K562 (cell line): ENCODE results near the gene SLK.

ENCODE experiments used
- CHAMP1 ChIP-seq: fragments of 450-650 bp; IDR thresholded peaks from 2 replicates; pipeline ENCODE4 v1.6.1; 2016; ENCODE audit warnings: mild to moderate bottlenecking
- CTCF ChIP-seq, 3 experiments: IDR thresholded peaks in 2 of 3; conservative IDR thresholded peaks in 1 of 3; 2 replicates each; pipeline ENCODE4 v1.5.1; 2011 to 2012; ENCODE audit warnings: low read length in 3 of 3, mild to moderate bottlenecking in 3 of 3, control low read depth in 2 of 3, improper control_type of control experiment in 1 of 3, inconsistent platforms in 1 of 3, low read depth in 1 of 3, mixed read lengths in 1 of 3, moderate library complexity in 1 of 3; ENCODE audit not compliant: insufficient read depth in 2 of 3
- ELF2 ChIP-seq: fragments of 250-450 bp; sonication (Bioruptor Pico); IDR thresholded peaks from 2 replicates; pipeline ENCODE4 v1.5.0; 2021; ENCODE audit warnings: mild to moderate bottlenecking
- EZH2 ChIP-seq: IDR thresholded peaks from 2 replicates; pipeline ENCODE4 v1.6.1; 2012; ENCODE audit warnings: low read depth, mild to moderate bottlenecking, inconsistent platforms, low read length, borderline replicate concordance
- FOXK2 ChIP-seq, 2 experiments: fragments of 450-650 bp; IDR thresholded peaks in 1 of 2; conservative IDR thresholded peaks in 1 of 2; 2 replicates each; pipeline ENCODE4 v1.6.1; 2016; ENCODE audit warnings: low read depth in 2 of 2, mild to moderate bottlenecking in 1 of 2
- MAFK ChIP-seq: IDR thresholded peaks from 2 replicates; pipeline ENCODE4 v1.6.1; 2011; ENCODE audit warnings: low read length, improper control_type of control experiment
- MAX ChIP-seq: sonication (generic); formaldehyde crosslinking; IDR thresholded peaks from 2 replicates; pipeline ENCODE4 v1.9.0; 2022; ENCODE audit warnings: mild to moderate bottlenecking, missing genetic modification reagents
- PATZ1 ChIP-seq: fragments of 250-450 bp; sonication (Bioruptor Pico); IDR thresholded peaks from 2 replicates; pipeline ENCODE4 v1.5.0; 2020; ENCODE audit warnings: mild to moderate bottlenecking, borderline replicate concordance
- POLR2AphosphoS5 ChIP-seq: IDR thresholded peaks from 2 replicates; pipeline ENCODE4 v1.6.1; 2011; ENCODE audit warnings: mild to moderate bottlenecking, low read depth, low read length, moderate library complexity; ENCODE audit not compliant: control insufficient read depth, insufficient read depth
- TEAD4 ChIP-seq, 2 experiments: sonication (generic) in 1 of 2; formaldehyde crosslinking in 1 of 2; IDR thresholded peaks; 2 replicates each; pipeline versions ENCODE4 v1.6.1 to v1.8.0; 2012 to 2022; ENCODE audit warnings: borderline replicate concordance in 1 of 2, inconsistent platforms in 1 of 2, low read length in 1 of 2, mild to moderate bottlenecking in 1 of 2, missing genetic modification reagents in 1 of 2
- ZHX1 ChIP-seq: fragments of 150-350 bp; conservative IDR thresholded peaks from 2 replicates; pipeline ENCODE4 v1.6.1; 2014; ENCODE audit warnings: low read length

- TF ChIP-seq CTCF (IDR thresholded peaks at IDR 0.05 in 2 of 3, conservative IDR thresholded peaks at IDR 0.05 in 1 of 3; ENCODE audit: insufficient read depth in 2 of 3, low read depth in 1 of 3, low read length in 3 of 3) (no peak), ELF2 (no peak), FOXK2 (conservative IDR thresholded peaks at IDR 0.05 in 1 of 2, IDR thresholded peaks at IDR 0.05 in 1 of 2; ENCODE audit: low read depth in 2 of 2) (no peak), EZH2 (no peak), CHAMP1 (no peak), PATZ1 (CRISPR knock-in tag) (no peak), MAFK (no peak), ZHX1 (no peak), MAX (CRISPR knock-in tag) (no peak), POLR2AphosphoS5 (no peak), TEAD4 (IDR thresholded peaks at IDR 0.05; ENCODE audit: low read length) (no peak), TEAD4 (CRISPR knock-in tag; IDR thresholded peaks at IDR 0.05; ENCODE audit: borderline replicate concordance) (no peak)
These were observed 38.4 kb downstream of the SLK start for GRCh38 chr10:104005172-104005863.
